Body of pancreas (tissue), 4 donors: ENCODE data around the gene GSTA3.

Source experiments
- POLR2A ChIP-seq, 3 donors: fragments of 450-650 bp; IDR thresholded peaks; one replicate each; pipeline ENCODE4 v1.6.1; 2016; ENCODE audit warnings: antibody characterized with exemption in 3 of 3, mild to moderate bottlenecking in 2 of 3
- TF ChIP-seq, protein P1 (sequence below), 7 experiments: fragments of 450-650 bp in 4 of 7; fragments of 200-600 bp in 3 of 7; sonication (generic) in 3 of 7; IDR thresholded peaks; one replicate each; pipeline ENCODE4 v1.5.1; 2016 to 2019; ENCODE audit warnings: antibody characterized with exemption in 7 of 7

DNA sequence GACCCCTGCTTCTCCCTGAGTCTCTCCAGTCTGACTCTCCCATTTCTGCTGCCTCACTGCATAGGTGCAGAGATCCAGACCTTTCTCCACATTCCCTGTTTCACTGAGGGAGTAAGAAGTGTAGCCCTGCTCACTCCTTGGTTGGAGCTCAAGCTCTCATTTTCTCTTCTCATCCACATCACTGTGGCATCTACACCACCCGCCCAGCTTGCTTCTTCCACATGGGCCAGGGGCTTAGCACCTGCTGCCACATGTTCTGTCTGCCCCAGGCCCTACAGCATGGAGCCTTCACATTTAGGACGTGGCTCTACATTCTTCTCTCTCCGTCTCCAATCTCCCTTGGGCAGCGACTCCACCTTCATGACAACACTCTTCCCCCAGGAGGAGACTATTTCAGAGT is 60.4 kb downstream of the GSTA3 start:
- no peak for TF ChIP-seq POLR2A (IDR thresholded peaks at IDR 0.05)
- TF ChIP-seq, protein P1, sequence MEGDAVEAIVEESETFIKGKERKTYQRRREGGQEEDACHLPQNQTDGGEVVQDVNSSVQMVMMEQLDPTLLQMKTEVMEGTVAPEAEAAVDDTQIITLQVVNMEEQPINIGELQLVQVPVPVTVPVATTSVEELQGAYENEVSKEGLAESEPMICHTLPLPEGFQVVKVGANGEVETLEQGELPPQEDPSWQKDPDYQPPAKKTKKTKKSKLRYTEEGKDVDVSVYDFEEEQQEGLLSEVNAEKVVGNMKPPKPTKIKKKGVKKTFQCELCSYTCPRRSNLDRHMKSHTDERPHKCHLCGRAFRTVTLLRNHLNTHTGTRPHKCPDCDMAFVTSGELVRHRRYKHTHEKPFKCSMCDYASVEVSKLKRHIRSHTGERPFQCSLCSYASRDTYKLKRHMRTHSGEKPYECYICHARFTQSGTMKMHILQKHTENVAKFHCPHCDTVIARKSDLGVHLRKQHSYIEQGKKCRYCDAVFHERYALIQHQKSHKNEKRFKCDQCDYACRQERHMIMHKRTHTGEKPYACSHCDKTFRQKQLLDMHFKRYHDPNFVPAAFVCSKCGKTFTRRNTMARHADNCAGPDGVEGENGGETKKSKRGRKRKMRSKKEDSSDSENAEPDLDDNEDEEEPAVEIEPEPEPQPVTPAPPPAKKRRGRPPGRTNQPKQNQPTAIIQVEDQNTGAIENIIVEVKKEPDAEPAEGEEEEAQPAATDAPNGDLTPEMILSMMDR (IDR thresholded peaks at IDR 0.05), result no peak
